ENCODE results near the gene CHID1.

Gene CHID1

DNA sequence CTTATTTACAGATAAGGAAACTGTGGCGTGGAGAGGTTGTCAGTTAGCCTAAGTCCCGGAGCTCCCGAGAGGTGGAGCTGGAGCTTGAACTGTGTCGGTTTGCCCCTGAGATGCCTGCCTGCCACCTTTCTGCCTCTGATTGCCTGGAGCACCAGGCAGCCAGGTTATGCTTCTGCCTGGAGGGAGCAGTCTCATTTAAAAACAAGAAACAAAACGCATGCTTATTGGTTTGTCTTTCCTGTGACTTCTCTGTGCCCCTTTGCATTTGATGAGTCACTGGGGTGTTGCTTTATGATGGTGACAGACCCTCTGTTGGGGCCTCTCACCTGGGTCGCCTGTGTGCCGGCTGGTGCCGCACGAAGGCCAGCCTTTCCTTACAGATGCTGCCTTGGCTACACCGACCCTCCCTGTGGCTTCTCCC, 27.2 kb upstream of the CHID1 start:
- peak; percentile 30 for DNase-seq (ENCODE audit: low read depth)
- no peak overlapping the region for H3K4me3 ChIP-seq (ENCODE audit: low read depth, low read length)
- TF ChIP-seq, protein P1, sequence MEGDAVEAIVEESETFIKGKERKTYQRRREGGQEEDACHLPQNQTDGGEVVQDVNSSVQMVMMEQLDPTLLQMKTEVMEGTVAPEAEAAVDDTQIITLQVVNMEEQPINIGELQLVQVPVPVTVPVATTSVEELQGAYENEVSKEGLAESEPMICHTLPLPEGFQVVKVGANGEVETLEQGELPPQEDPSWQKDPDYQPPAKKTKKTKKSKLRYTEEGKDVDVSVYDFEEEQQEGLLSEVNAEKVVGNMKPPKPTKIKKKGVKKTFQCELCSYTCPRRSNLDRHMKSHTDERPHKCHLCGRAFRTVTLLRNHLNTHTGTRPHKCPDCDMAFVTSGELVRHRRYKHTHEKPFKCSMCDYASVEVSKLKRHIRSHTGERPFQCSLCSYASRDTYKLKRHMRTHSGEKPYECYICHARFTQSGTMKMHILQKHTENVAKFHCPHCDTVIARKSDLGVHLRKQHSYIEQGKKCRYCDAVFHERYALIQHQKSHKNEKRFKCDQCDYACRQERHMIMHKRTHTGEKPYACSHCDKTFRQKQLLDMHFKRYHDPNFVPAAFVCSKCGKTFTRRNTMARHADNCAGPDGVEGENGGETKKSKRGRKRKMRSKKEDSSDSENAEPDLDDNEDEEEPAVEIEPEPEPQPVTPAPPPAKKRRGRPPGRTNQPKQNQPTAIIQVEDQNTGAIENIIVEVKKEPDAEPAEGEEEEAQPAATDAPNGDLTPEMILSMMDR (IDR thresholded peaks at IDR 0.05; ENCODE audit: low read depth, low read length): no peak
- TF ChIP-seq, protein P2, sequence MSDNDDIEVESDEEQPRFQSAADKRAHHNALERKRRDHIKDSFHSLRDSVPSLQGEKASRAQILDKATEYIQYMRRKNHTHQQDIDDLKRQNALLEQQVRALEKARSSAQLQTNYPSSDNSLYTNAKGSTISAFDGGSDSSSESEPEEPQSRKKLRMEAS (IDR thresholded peaks at IDR 0.05; ENCODE audit: low read depth, low read length): no peak
- TF ChIP-seq MYC (IDR thresholded peaks at IDR 0.05; ENCODE audit: low read depth, low read length) (no peak), POLR2A (IDR thresholded peaks at IDR 0.05; ENCODE audit: extremely low read depth, insufficient read length) (no peak)

DNA sequence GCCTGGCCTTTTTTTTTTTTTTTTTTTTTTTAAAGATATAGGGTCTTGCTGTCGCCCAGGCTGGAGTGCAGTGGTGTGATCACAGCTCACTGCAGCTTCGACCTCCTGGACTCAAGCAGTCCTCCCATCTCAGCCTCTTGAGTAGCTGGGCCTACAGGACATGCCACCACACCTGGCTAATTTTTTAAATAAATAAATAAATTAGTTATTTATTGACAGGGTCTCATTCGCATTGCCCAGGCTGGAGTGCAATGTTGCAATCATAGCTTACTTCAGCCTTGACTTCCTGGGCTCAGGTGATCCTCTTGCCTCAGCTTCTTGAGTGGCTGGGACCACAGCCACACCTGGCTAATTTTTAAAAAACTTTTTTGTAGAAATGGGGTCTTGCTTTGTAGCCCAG, 25.6 kb upstream of the CHID1 start:
- H3K4me3 ChIP-seq (ENCODE audit: low read depth, low read length): no peak overlapping the region
- DNase-seq (ENCODE audit: low read depth): no peak
- TF ChIP-seq, protein P2 (IDR thresholded peaks at IDR 0.05; ENCODE audit: low read depth, low read length): no peak
- TF ChIP-seq, protein P1 (IDR thresholded peaks at IDR 0.05; ENCODE audit: low read depth, low read length): no peak
- TF ChIP-seq POLR2A (IDR thresholded peaks at IDR 0.05; ENCODE audit: extremely low read depth, insufficient read length) (no peak), MYC (IDR thresholded peaks at IDR 0.05; ENCODE audit: low read depth, low read length) (no peak)

DNA sequence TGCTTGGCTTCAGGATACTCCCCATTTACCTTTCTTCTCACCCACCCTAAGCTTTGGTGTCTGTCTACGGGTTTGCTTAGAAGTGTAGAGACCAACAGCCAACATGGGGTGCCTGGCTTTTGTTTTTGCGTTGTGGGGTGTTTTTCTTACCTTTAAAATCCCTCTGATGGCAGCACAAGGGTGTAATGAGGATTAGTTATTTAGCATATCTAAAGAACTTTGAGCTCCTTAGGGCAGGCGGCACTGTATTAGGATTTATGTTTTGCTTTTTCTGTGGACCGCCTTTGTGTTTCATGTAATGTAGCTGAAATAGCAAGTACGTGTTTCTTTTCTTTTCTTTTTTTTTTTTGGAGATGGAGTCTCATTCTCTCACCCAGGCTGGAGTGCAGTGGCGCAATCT, 23.9 kb upstream of the CHID1 start:
- no peak overlapping the region for H3K4me3 ChIP-seq (ENCODE audit: low read depth, low read length)
- TF ChIP-seq MYC (IDR thresholded peaks at IDR 0.05; ENCODE audit: low read depth, low read length): no peak
- TF ChIP-seq, protein P2 (IDR thresholded peaks at IDR 0.05; ENCODE audit: low read depth, low read length): no peak
- no peak for TF ChIP-seq POLR2A (IDR thresholded peaks at IDR 0.05; ENCODE audit: extremely low read depth, insufficient read length)
- TF ChIP-seq, protein P1 (IDR thresholded peaks at IDR 0.05; ENCODE audit: low read depth, low read length): no peak
- DNase-seq (ENCODE audit: low read depth): no peak

DNA sequence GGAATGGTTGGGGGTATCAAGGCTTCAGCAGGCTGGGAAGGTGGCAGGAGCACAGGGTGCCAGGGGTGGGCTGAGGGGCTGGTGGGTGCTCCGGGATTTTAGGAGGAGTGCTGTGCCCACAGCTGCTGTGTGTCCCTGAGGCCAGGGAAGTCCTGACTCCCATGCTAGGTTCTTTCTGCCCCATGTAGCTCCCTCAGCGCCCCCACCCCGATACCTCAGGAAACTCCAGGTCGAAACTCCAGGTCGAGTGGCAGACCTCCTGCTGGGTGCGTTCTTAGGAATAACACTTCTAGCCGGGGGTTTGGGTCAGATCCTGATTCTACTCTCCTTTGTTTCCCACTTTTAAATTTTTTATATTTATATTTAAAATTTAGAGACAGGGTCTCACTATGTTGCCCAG, 23.3 kb upstream of the CHID1 start:
- DNase-seq (ENCODE audit: low read depth): no peak
- H3K4me3 ChIP-seq (ENCODE audit: low read depth, low read length): no peak overlapping the region
- TF ChIP-seq MYC (IDR thresholded peaks at IDR 0.05; ENCODE audit: low read depth, low read length): no peak
- no peak for TF ChIP-seq POLR2A (IDR thresholded peaks at IDR 0.05; ENCODE audit: extremely low read depth, insufficient read length)
- TF ChIP-seq, protein P1 (IDR thresholded peaks at IDR 0.05; ENCODE audit: low read depth, low read length): no peak
- TF ChIP-seq, protein P2 (IDR thresholded peaks at IDR 0.05; ENCODE audit: low read depth, low read length): no peak

DNA sequence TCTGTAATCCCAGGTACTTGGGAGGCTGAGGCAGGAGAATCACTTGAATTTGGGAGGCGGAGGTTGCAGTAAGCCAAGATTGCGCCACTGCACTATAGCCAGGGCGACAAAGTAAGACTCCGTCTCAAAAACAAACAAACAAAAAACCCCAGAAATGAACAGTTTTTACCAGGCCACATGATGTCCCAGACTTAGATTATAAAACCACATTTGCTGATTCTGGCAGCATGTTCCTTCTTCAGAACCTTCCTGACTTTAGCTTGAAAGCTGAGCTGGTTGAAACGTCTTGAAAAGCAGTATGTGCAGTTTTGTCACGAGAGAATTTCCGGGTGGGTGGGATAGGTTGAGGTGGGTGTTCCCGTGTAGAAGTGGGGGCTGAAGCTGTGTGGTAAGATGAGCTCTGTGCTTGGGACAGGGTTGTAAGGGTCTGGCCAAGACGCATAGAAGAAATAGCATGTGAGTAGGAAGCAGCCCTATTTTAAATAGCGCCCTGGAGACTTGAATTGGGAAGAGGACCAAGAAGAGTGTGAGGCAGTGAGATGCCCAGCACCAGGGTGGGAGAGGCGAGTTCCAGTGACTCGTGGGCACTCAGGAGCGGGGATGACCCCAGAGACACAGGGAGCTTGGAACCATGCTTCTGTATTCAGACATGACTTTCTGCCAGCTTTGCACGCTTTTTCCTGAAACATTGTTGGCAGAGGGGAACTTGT, 22.7 kb upstream of the CHID1 start:
- H3K4me3 ChIP-seq (ENCODE audit: low read depth, low read length): no peak overlapping the region
- no peak for DNase-seq (ENCODE audit: low read depth)
- TF ChIP-seq, protein P2 (IDR thresholded peaks at IDR 0.05; ENCODE audit: low read depth, low read length): no peak
- TF ChIP-seq POLR2A (IDR thresholded peaks at IDR 0.05; ENCODE audit: extremely low read depth, insufficient read length): no peak

DNA sequence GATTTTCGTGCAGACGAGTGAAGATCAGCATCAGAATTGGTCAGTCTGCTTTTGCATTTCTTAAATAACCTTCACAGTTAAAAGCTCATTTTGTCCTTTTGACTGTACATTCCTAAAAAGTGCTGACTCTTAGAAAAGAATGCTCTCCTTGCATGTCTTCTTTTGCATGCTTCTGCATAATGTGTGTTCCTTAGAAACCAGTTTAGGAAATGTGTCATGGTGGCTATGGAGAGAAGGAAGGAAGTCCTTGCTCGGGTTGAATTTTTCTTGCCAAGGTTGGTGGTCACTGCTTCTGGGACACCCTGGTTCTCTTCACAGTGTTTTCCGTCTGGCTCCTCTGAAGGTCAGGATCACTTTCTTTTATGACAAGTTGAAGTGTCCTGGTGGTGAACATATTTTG, 21.8 kb upstream of the CHID1 start:
- DNase-seq (ENCODE audit: low read depth): no peak
- H3K4me3 ChIP-seq (ENCODE audit: low read depth, low read length): no peak overlapping the region
- TF ChIP-seq, protein P2 (IDR thresholded peaks at IDR 0.05; ENCODE audit: low read depth, low read length): no peak
- no peak for TF ChIP-seq MYC (IDR thresholded peaks at IDR 0.05; ENCODE audit: low read depth, low read length)
- TF ChIP-seq POLR2A (IDR thresholded peaks at IDR 0.05; ENCODE audit: extremely low read depth, insufficient read length): no peak
- TF ChIP-seq, protein P1 (IDR thresholded peaks at IDR 0.05; ENCODE audit: low read depth, low read length): no peak

Data from NB4 (cell line).